NCI-H1694 treated with DMSO at 0.1 percent for 48 hours (cell line): ENCODE data around the gene OR7A5.
"Not testable (repeated sequence)": the region's sequence is repeated elsewhere in the genome, so short reads cannot be mapped to it uniquely, and the experiment has no call there.

Experiments used
- DNase-seq: peaks from one replicate; lab custom pipeline; 2025; lab: John Stamatoyannopoulos, UW

OR7A5 gene

DNA sequence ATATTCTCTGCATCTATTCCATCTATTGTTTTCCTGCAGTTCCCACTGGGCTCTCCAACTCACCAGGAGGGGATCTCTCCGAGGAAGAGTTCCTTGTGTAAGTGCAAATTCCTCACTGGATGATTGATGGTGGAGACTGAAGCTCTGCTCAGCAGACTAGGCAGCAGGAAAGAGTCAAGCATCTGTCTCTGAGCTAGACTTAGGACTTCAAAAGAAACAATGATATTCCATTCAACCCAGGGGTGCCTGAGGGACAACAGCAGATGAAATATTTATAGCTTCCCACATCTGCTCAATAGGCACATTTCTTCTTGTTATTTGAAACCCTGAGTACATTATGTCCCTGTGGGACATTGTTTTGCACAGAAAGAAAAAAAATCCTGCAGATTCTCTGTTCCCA, at the start of gene OR7A5, which contains the start of gene OR7C1:
Gene OR7A5 (minus strand): TSS at position 175 of the 400 bp plus-strand sequence. CDS start 6,944 bp downstream, outside the sequence.
Gene OR7C1 (minus strand): TSS at position 175 of the 400 bp plus-strand sequence. CDS start 35,049 bp downstream, outside the sequence.
- no peak for DNase-seq

DNA sequence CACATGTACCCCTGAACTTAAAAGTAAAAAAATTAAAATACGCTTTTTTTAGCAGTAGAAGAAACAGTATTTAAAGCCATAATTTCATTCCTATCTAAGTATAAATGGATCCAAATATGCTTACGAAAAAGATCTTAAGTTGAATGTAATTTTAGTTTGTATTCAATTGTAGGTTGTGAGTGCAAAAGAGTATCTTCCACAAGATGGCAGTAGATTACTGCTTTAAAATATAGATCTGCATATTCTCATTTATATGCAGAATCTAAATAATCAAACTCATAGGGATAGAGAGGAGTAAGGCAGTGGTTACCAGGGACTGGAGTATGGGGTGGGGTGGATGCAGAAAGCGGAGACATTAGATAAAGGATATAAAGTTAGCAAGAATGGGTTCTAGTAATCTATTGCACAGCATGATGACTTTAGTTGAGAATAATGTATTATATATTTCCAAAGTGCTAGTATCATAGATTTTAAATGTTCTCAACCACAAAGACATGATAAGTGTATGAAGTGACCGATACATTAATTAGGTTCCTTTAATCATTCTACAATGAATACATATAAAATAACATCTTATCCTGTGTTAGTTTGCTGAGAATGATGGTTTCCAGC, 36.7 kb upstream of the OR7A5 start:
- no peak for DNase-seq

DNA sequence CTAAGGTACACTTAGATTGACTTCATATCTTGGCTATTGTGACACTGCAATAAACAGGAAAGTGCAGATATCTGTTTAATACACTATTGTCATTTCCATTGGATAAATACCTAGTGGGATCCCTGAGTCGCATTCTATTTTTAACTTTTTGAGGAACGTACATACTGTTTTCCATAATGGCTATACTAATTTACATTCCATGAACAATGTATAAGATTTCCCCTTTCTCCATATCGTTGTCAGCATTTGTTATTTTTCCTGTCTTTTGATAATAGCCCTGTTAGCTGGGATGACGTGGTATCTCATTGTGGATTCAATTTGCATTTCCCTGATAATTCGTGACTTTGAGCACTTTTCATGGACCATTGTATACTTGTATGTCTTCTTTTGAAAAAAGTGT, 33.5 kb upstream of the OR7A5 start:
- DNase-seq, result no peak

DNA sequence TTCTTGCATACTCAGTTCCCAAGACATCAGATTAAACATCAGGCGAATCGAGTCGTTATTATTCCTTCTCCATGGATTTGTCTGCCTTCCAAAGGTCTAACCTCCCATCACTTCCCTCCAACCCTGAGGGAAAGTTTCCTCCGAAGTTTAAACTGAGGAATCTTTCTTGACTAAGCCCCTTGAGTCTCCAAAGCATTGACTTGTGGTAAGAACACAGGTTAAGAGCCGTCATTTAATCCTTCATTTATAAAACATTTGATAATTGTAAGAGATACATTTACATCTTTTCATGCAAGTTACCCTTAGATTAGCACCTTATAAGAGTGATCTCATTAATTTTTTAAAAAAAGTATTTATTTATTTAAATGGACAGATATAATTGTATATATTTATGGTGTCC, 13.8 kb upstream of the OR7A5 start, which contains the start of gene OR7A10:
Gene OR7A10 (minus strand): TSS at position 101 of the 400 bp plus-strand sequence. CDS start 7,045 bp downstream, outside the sequence.
- DNase-seq, result no peak

- no peak for DNase-seq
Measured at GRCh38 chr19:14843578-14843977, 8.6 kb upstream of the OR7A5 start.

- no peak for DNase-seq
Measured at GRCh38 chr19:14843169-14843568, 8.2 kb upstream of the OR7A5 start.

- DNase-seq, result no peak
Measured at GRCh38 chr19:14840206-14840605, 5.2 kb upstream of the OR7A5 start.

DNA sequence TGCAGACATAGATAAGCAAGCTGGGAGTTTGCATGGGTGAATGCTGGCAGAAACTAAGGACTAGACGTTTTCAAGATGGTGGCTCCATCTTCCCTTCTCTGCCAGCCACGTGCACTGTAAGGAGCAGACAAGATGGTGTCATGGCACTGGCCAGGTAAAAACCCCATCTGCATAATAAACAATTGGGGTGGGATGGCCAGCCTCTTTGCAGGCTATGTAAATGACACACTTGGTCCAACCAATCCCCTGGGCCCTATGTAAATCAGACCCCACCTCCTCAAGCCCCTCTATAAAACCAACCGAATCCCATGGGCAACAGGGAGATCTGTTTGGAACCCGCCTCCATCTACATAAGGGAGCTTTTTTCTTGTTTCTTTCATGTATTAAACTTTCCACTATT, 2.4 kb upstream of the OR7A5 start:
- DNase-seq, result no peak

- no peak for DNase-seq
Measured at GRCh38 chr19:14830702-14831101, 4.3 kb downstream of the OR7A5 start.

- no peak for DNase-seq
Measured at GRCh38 chr19:14826006-14826405, 9.0 kb downstream of the OR7A5 start.

GRCh38 chr19:14821937-14822336, 13.0 kb downstream of the OR7A5 start:
- no peak for DNase-seq

DNA sequence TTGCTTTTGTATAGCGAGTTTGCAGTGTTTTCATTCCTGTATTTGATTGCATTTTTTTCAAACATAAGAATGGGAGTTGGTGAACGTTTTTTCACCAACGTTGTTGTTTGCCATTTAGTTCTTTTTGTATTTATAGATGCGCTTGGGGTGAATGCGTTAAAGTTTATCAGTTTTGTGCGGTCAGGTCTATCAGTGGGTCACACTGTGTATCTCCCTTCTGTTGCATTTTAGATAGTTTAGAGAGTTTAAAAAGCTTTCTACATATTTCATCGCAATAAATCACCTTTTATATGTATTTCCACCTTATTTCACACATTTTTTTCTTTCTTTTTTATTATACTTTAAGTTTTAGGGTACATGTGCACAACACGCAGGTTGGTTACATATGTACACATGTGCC, 16.4 kb downstream of the OR7A5 start:
- no peak for DNase-seq

GRCh38 chr19:14817052-14817451, 17.9 kb downstream of the OR7A5 start:
- DNase-seq, result no peak

GRCh38 chr19:14814982-14815652, 19.9 kb downstream of the OR7A5 start:
- no peak for DNase-seq

GRCh38 chr19:14809272-14810057, 25.5 kb downstream of the OR7A5 start:
- no peak for DNase-seq

- DNase-seq, result no peak
Measured at GRCh38 chr19:14804765-14805164, 30.2 kb downstream of the OR7A5 start.

GRCh38 chr19:14798760-14799159, 36.2 kb downstream of the OR7A5 start:
- DNase-seq, result no peak

DNA sequence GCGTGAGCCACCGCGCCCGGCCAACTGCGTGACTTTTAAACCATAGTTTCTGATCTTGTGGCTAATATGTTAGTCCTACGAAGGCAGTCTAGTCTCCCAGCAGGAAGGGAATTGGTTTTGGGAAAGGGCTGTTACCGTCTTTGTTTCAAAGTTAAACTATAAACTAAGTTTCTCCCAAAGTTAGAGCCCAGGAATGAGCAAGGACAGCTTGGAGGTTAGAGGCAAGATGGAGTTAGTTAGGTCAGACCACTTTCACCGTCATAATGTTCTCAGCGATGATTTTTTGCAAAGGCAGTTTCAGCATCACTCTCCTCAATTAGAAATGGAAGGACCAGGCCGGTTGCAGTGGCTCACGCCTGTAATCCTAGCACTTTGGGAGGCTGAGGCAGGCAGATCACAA, 39.0 kb downstream of the OR7A5 start:
- DNase-seq, result no peak

- no peak for DNase-seq
Measured at GRCh38 chr19:14795078-14795721, 39.8 kb downstream of the OR7A5 start.

- DNase-seq, result not testable (repeated sequence)
Measured at GRCh38 chr19:14792250-14792649, 42.7 kb downstream of the OR7A5 start.

- DNase-seq, result no peak
Measured at GRCh38 chr19:14786421-14786851, 48.5 kb downstream of the OR7A5 start.

- DNase-seq, result not testable (repeated sequence)
Measured at GRCh38 chr19:14785102-14785793, 49.7 kb downstream of the OR7A5 start.
